ENCODE data around the gene NUCKS1. TPM values are rescaled to one million over a fixed set of nuclear protein-coding genes. Genes with fewer than 3 reads are reported as not detected.
A peak's percentile ranks its signal among the peaks of the same experiment; 100 is the strongest.

The NUCKS1 gene
- total and polyA plus RNA-seq, 2 of the 4 experiments (the other 2 are of a cell fraction): 37.9 to 103 TPM

GRCh38 chr1:205729945-205730610, 19.9 kb downstream of the NUCKS1 start:
- Histone ChIP-seq H2BK5ac (ENCODE audit: low read depth, low read length, poor library complexity, severe bottlenecking) (no peak overlapping the region), H3K9me1 (ENCODE audit: insufficient read depth, low read length) (peaks cover 6% of the 10 kb centered on the region; the same call in 1 of the 2 replicates), H2AK9ac (replicated peaks; ENCODE audit: low read depth, low read length, poor library complexity) (no peak overlapping the region), H4K5ac (ENCODE audit: low read depth, low read length) (no peak overlapping the region), H3K14ac (replicated peaks; ENCODE audit: low read depth, low read length) (no peak overlapping the region), H3K4me3 (ENCODE audit: insufficient read depth, low read depth, low read length) (no peak overlapping the region), H3K79me1 (ENCODE audit: low read depth in 1 of 2, low read length in 2 of 2) (peaks cover 20 to 48% of the 10 kb centered on the region in 2 experiments), H2AK5ac (ENCODE audit: low read depth, low read length) (no peak overlapping the region), H3K4ac (ENCODE audit: low read depth, low read length) (no peak overlapping the region), H3K4me1 (ENCODE audit: control insufficient read depth, insufficient read depth, low read length) (peaks cover 2% of the 10 kb centered on the region), H3K27me3 (ENCODE audit: control insufficient read depth, insufficient read depth, low read length) (no peaks in the 10 kb centered on the region), H2BK15ac (ENCODE audit: low read depth, low read length) (no peak overlapping the region), H3K27ac (ENCODE audit: insufficient read depth, low read length) (no peak overlapping the region), H3K56ac (ENCODE audit: extremely low read depth, insufficient read depth, low read length) (no peak overlapping the region), H3K36me3 (ENCODE audit: control insufficient read depth, insufficient read depth, low read length) (peaks cover 17% of the 10 kb centered on the region), H4K91ac (ENCODE audit: insufficient read depth, low read depth, low read length) (no peak overlapping the region), H2BK20ac (ENCODE audit: low read depth, low read length) (no peak overlapping the region), H2BK120ac (ENCODE audit: low read depth, low read length) (no peak overlapping the region), H3K18ac (ENCODE audit: low read depth, low read length) (no peak overlapping the region), H3K9ac (ENCODE audit: low read depth, low read length) (no peak overlapping the region), H4K20me1 (ENCODE audit: insufficient read depth, low read length) (peaks cover 35% of the 10 kb centered on the region), H3K23ac (ENCODE audit: low read depth, low read length) (no peak overlapping the region), H3K9me3 (ENCODE audit: control insufficient read depth, insufficient read depth, low read length) (no peaks in the 10 kb centered on the region), H2AFZ (replicated peaks; ENCODE audit: low read length, poor library complexity) (no peak overlapping the region), H3K4me2 (ENCODE audit: low read depth, low read length) (no peak overlapping the region), H4K8ac (ENCODE audit: low read depth in 2 of 2, low read length in 2 of 2) (peak overlapping the region in 1 of 2 experiments; percentile 55; a peak in 1 of 4 replicates)
- POLR2A ChIA-PET (ENCODE audit: unreplicated experiment): interaction anchor here (0.5 kb wide), 1 partner anchor 83 kb away, joined by 3 read pairs; the partner anchor contains the start of gene SLC41A1
- intact Hi-C loops (cut with micrococcal nuclease): no loop called here
- peak; percentile 79 for ATAC-seq (ENCODE audit: low read depth)
- BruUV-seq (replicated peaks): no TSS peak
- in situ Hi-C loops (cut with MboI; ENCODE audit: low sequenced_read_pairs): no loop called here
- DNase-seq: peak; percentile 26
- TF ChIP-seq CTCF (conservative IDR thresholded peaks at IDR 0.05; ENCODE audit: low read depth, low read length) (no peak), RAD21 (IDR thresholded peaks at IDR 0.05; ENCODE audit: low read length) (no peak), FOS (IDR thresholded peaks at IDR 0.05; ENCODE audit: low read depth, low read length) (no peak)
- WGBS, 2 experiments (ENCODE audit: extremely low coverage in 2 of 2, insufficient read length in 1 of 2): 100% methylated on average over 1 of the region's 9 CpGs; no CpG with 5 or more reads in 1 of the 2 experiments
- dilution Hi-C loops (cut with HindIII; ENCODE audit: low sequenced_read_pairs, unreplicated experiment): no loop called here
- CTCF ChIA-PET: interaction anchor here (0.5 to 0.6 kb wide), 2 partner anchors 72 to 604 kb away, joined by 3 read pairs; no protein-coding TSS in a partner anchor

All from IMR-90 (cell line).